GM21528 (cell line): ENCODE results near the gene LAMP2.
A peak's percentile ranks its signal among the peaks of the same experiment; 100 is the strongest.

Experiments used
- ATAC-seq: cut with Tn5 transposase; IDR thresholded peaks from one replicate; pipeline ENCODE4 v1.9.1; 2021; ENCODE audit warnings: mild to moderate bottlenecking, moderate library complexity; ENCODE audit not compliant: unreplicated experiment, low FRiP score

LAMP2 gene

GRCh38 chrX:120459309-120459708 is 9.8 kb downstream of the LAMP2 start:
- no peak for ATAC-seq

- peak; percentile 92 for ATAC-seq
Measured at GRCh38 chrX:120457766-120458180, 11.3 kb downstream of the LAMP2 start.

- no peak for ATAC-seq
Measured at GRCh38 chrX:120456973-120457372, 12.1 kb downstream of the LAMP2 start.

- ATAC-seq, result no peak
Measured at GRCh38 chrX:120453985-120454384, 15.1 kb downstream of the LAMP2 start.

GRCh38 chrX:120452131-120452530 is 17.0 kb downstream of the LAMP2 start:
- ATAC-seq, result no peak

GRCh38 chrX:120450163-120450562 is 18.9 kb downstream of the LAMP2 start:
- no peak for ATAC-seq

- no peak for ATAC-seq
Measured at GRCh38 chrX:120446498-120446897, 22.6 kb downstream of the LAMP2 start.

GRCh38 chrX:120439921-120440320 is 29.2 kb downstream of the LAMP2 start:
- ATAC-seq, result no peak

GRCh38 chrX:120429776-120430540 is 39.1 kb downstream of the LAMP2 start:
- no peak for ATAC-seq

GRCh38 chrX:120428309-120428708 is 40.8 kb downstream of the LAMP2 start:
- ATAC-seq, result no peak

GRCh38 chrX:120426599-120426998 is 42.5 kb downstream of the LAMP2 start:
- ATAC-seq, result no peak

GRCh38 chrX:120419463-120419862 is 49.6 kb downstream of the LAMP2 start:
- no peak for ATAC-seq

- no peak for ATAC-seq
Measured at GRCh38 chrX:120408168-120408567, 60.9 kb downstream of the LAMP2 start.

- ATAC-seq, result no peak
Measured at GRCh38 chrX:120406638-120407037, 62.5 kb downstream of the LAMP2 start.

- no peak for ATAC-seq
Measured at GRCh38 chrX:120402369-120402768, 66.7 kb downstream of the LAMP2 start.

GRCh38 chrX:120401301-120401700 is 67.8 kb downstream of the LAMP2 start:
- no peak for ATAC-seq

GRCh38 chrX:120380699-120381098 is 88.4 kb downstream of the LAMP2 start:
- ATAC-seq, result no peak

GRCh38 chrX:120379937-120380681 is 89.0 kb downstream of the LAMP2 start:
- no peak for ATAC-seq

- ATAC-seq, result no peak
Measured at GRCh38 chrX:120378570-120378969, 90.5 kb downstream of the LAMP2 start.
